Measurements from ENCODE around the gene ZNF541.

Gene ZNF541

GRCh38 chr19:47544075-47544474 is 28.9 kb downstream of the ZNF541 start:
- ChIA-PET CTCF (interaction anchor here (1.1 to 1.6 kb wide), 3 partner anchors 13 to 60 kb away, joined by 3 to 6 read pairs (median 3); partner anchors contain the start of gene KPTN), POLR2A (interaction anchor here (0.7 kb wide), 1 partner anchor 39 kb away, joined by 3 read pairs; no protein-coding TSS in a partner anchor)
- no peak for TF ChIP-seq CTCF (IDR thresholded peaks at IDR 0.05; ENCODE audit: control extremely low read depth, extremely low read depth, low read depth, missing control alignments)
- DNase-seq (ENCODE audit: extremely low spot score): no peak

GRCh38 chr19:47542030-47542475 is 30.9 kb downstream of the ZNF541 start:
- no peak for DNase-seq (ENCODE audit: extremely low spot score)
- no peak for TF ChIP-seq CTCF (IDR thresholded peaks at IDR 0.05; ENCODE audit: control extremely low read depth, extremely low read depth, low read depth, missing control alignments)
- POLR2A ChIA-PET: no interaction called here
- CTCF ChIA-PET: interaction anchor here (1.6 kb wide), 1 partner anchor 21 kb away, joined by 4 read pairs; no protein-coding TSS in a partner anchor

GRCh38 chr19:47541518-47541917 is 31.4 kb downstream of the ZNF541 start:
- peak; percentile 38 for DNase-seq (ENCODE audit: extremely low spot score)
- CTCF ChIA-PET: no interaction called here
- TF ChIP-seq CTCF (IDR thresholded peaks at IDR 0.05; ENCODE audit: control extremely low read depth, extremely low read depth, low read depth, missing control alignments): no peak
- POLR2A ChIA-PET: no interaction called here

GRCh38 chr19:47540748-47541147 is 32.2 kb downstream of the ZNF541 start:
- ChIA-PET CTCF (interaction anchor here (0.6 to 2.3 kb wide), 4 partner anchors 18 to 157 kb away, joined by 3 to 5 read pairs (median 3); partner anchors contain the start of gene KPTN), POLR2A (no interaction called here)
- no peak for TF ChIP-seq CTCF (IDR thresholded peaks at IDR 0.05; ENCODE audit: control extremely low read depth, extremely low read depth, low read depth, missing control alignments)
- DNase-seq (ENCODE audit: extremely low spot score): no peak

- TF ChIP-seq CTCF (IDR thresholded peaks at IDR 0.05; ENCODE audit: control extremely low read depth, extremely low read depth, low read depth, missing control alignments): no peak
- ChIA-PET POLR2A (no interaction called here), CTCF (interaction anchor here (1.3 to 2.3 kb wide), 3 partner anchors 17 to 56 kb away, joined by 3 to 5 read pairs (median 5); partner anchors contain the start of gene KPTN)
- no peak for DNase-seq (ENCODE audit: extremely low spot score)
These were observed 33.1 kb downstream of the ZNF541 start for GRCh38 chr19:47539747-47540311.

- DNase-seq (ENCODE audit: extremely low spot score): no peak
- no peak for TF ChIP-seq CTCF (IDR thresholded peaks at IDR 0.05; ENCODE audit: control extremely low read depth, extremely low read depth, low read depth, missing control alignments)
- POLR2A ChIA-PET: no interaction called here
- CTCF ChIA-PET: interaction anchor here (0.9 to 2.3 kb wide), 3 partner anchors 9 to 23 kb away, joined by 3 to 5 read pairs (median 5); no protein-coding TSS in a partner anchor
These were observed 34.1 kb downstream of the ZNF541 start for GRCh38 chr19:47538812-47539211.
